Suprapubic skin (tissue), 4 donors: Measurements from ENCODE around the gene CXCL8.

ENCODE experiments used
- EP300 ChIP-seq: sonication (generic); formaldehyde crosslinking; IDR thresholded peaks from one replicate; pipeline ENCODE4 v1.6.1; 2017; ENCODE audit warnings: antibody characterized with exemption
- POLR2A ChIP-seq, 2 donors: fragments of 450-650 bp; IDR thresholded peaks; one replicate each; pipeline ENCODE4 v1.6.1; 2017; ENCODE audit warnings: antibody characterized with exemption in 2 of 2, mild to moderate bottlenecking in 2 of 2, moderate library complexity in 2 of 2
- POLR2AphosphoS5 ChIP-seq, 3 donors: sonication (generic); formaldehyde crosslinking; IDR thresholded peaks; one replicate each; pipeline ENCODE4 v1.6.1; 2017; ENCODE audit warnings: antibody characterized with exemption in 3 of 3
- TF ChIP-seq, protein P1 (sequence below), 2 donors: fragments of 200-600 bp in 1 of 2; fragments of 450-650 bp in 1 of 2; sonication (generic) in 1 of 2; IDR thresholded peaks; one replicate each; pipeline ENCODE4 v1.5.1; 2016 to 2019; ENCODE audit warnings: antibody characterized with exemption in 2 of 2, mild to moderate bottlenecking in 1 of 2, moderate library complexity in 1 of 2

DNA sequence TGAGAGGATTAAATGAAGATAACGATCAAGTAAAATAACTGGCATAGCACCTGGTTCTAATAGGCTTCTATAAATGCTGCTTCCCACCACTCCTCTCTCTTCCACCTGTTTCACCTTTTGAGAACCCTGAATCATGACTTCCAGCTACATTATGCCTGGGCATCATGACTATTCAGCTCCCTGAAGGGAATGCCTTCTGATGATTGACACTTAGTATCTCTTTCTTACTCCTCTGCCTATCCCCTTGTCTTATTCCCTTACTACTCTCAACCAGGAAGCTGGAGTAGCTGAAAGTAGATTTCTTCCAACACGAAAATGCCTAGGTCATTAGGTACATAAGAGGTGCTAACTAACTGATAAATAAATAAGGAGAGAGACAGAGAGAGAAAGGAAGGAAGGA lies 24.7 kb upstream of the CXCL8 start:
- TF ChIP-seq POLR2A (IDR thresholded peaks at IDR 0.05): no peak
- TF ChIP-seq, protein P1, sequence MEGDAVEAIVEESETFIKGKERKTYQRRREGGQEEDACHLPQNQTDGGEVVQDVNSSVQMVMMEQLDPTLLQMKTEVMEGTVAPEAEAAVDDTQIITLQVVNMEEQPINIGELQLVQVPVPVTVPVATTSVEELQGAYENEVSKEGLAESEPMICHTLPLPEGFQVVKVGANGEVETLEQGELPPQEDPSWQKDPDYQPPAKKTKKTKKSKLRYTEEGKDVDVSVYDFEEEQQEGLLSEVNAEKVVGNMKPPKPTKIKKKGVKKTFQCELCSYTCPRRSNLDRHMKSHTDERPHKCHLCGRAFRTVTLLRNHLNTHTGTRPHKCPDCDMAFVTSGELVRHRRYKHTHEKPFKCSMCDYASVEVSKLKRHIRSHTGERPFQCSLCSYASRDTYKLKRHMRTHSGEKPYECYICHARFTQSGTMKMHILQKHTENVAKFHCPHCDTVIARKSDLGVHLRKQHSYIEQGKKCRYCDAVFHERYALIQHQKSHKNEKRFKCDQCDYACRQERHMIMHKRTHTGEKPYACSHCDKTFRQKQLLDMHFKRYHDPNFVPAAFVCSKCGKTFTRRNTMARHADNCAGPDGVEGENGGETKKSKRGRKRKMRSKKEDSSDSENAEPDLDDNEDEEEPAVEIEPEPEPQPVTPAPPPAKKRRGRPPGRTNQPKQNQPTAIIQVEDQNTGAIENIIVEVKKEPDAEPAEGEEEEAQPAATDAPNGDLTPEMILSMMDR (IDR thresholded peaks at IDR 0.05): no peak
- TF ChIP-seq POLR2AphosphoS5 (IDR thresholded peaks at IDR 0.05): no peak
- TF ChIP-seq EP300: no peak
